ENCODE measurements around the gene CATSPERZ.

Gene CATSPERZ, protein sequence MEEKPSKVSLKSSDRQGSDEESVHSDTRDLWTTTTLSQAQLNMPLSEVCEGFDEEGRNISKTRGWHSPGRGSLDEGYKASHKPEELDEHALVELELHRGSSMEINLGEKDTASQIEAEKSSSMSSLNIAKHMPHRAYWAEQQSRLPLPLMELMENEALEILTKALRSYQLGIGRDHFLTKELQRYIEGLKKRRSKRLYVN

DNA sequence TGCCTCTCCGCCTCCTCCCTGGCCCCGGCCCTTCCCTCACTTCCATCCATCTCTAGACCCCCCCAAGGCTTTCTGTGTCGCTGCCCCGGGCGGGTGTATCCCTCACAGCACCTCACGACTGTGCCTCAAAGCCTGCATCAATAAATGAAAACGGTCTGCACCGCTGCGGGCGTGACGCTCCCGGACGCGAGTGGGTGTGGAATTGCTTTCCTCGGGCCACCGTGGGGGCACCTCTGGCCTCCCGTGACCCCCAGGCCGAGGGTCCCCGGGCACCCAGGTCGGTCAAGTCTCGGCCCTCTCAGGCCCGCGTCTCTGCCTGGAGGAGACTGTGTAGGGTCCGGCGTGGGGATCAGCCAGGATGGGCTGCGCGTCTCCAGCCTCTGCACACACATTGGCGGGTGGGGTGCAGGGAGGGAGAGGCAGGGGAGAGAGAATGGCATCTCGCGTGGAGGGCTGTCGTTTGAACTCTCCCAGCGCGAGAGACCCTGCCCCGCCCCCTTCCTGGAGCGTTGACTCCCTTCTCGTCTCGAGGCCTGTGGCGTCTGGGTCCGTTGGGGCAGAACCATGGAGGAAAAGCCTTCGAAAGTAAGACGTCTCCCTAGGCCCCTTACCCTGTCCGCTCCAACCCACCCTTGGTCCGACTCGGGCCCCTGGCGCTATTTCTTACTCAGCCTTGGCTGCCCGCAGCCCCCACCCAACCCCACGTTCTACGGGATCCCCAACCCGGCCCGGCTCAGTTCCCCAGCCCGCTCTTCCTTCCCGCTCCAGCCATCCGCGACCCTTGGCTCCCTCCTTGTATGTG is at the start of gene CATSPERZ:
CATSPERZ (plus strand) TSS at position 512 of the 802 bp plus-strand sequence; CDS start at position 565, 53 bp downstream.
- DNase-seq (ENCODE audit: low spot score), result no peak

- DNase-seq (ENCODE audit: low spot score), result no peak
These were observed 49.6 kb upstream of the CATSPERZ start for GRCh38 chr11:64250415-64251015.

DNA sequence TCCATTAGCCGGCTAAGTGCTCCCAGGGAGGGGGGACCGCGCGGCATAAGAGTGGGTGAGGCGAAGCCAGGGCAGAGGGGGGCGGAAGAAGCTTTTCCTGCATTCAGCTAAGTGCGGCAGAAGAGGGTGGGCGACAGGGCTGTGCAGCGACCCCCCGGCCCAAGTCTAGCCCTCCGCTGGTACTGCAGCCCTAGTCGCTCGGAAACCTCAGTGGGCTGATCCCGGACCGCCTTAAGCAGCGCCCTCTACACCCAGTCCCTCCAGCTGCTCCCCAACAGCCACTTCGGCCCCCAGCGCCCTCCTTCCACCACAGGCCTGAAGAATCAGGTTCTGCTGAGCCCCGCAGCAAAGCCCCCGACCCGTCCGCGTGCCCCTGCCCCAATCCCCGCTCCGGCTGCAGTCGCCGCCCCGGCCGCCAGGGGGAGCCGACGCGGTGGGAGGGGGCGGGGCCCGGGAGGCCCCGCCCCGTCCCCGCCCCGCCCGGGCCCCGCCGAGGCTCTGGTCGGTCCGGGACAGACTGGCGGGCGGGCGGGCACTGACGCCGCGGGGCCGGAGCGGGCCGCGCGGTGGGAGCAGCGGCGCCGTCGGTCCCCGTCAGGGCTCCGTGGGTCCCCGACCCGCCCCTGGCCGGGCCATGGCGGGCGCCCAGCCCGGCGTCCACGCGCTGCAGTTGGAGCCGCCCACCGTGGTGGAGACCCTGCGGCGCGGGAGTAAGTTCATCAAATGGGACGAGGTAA is 49.0 kb upstream of the CATSPERZ start, which contains the start of gene PLCB3:
PLCB3 (plus strand) TSS at position 515 of the 737 bp plus-strand sequence; CDS start at position 635, 120 bp downstream.
- peak; percentile 56 for DNase-seq (ENCODE audit: low spot score)

DNA sequence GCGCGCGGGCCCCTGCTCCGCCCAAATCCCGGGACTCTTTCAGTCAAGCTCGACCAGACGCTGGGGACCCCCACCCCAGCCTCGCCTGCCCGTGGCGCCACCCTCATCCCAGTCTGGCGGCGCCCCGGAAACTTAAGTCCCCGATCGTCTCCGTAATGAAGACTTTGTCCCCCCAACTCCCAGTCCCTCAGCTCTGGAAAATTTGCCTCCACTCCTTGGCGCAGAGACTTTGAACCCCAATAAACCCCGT is 48.5 kb upstream of the CATSPERZ start:
- no peak for DNase-seq (ENCODE audit: low spot score)

GRCh38 chr11:64252003-64252872 is 47.9 kb upstream of the CATSPERZ start:
- DNase-seq (ENCODE audit: low spot score), result peak; percentile 52

- no peak for DNase-seq (ENCODE audit: low spot score)
These were observed 47.1 kb upstream of the CATSPERZ start for GRCh38 chr11:64253043-64253442.

DNA sequence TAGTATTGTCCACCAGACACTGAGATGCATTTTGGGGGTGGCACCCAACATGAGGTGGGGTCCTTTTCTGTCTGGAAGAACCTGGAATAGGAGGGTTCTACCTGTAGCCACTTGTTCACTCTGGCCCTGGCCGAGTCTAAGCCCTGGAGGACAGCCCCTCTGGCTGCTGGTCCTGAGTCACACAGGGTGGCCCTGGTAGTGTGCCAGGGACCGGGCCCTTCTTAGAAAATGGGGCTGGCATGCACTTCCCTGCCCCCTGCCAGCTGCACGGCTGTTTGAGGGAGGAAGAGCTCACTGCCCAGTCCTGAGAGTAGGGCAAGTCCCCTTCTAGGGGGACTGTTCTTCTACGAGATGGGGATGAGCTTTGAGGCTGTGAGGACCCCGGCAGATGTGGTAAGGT is 46.7 kb upstream of the CATSPERZ start:
- DNase-seq (ENCODE audit: low spot score), result no peak

- no peak for DNase-seq (ENCODE audit: low spot score)
These were observed 45.8 kb upstream of the CATSPERZ start for GRCh38 chr11:64254326-64254725.

GRCh38 chr11:64255135-64256128 is 44.7 kb upstream of the CATSPERZ start:
- DNase-seq (ENCODE audit: low spot score), result no peak

DNA sequence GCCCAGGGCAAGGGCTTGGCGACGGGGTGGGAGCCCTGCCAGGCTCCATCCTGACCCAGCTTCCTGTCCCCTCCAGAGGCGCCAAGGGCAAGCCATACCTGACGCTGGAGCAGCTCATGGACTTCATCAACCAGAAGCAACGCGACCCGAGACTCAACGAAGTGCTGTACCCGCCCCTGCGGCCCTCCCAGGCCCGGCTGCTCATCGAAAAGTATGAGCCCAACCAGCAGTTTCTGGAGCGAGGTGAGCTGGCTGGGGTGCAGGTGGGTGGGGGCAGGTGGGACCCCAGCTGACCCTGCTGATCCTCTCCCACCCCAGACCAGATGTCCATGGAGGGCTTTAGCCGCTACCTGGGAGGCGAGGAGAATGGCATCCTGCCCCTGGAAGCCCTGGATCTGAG is 43.9 kb upstream of the CATSPERZ start:
- no peak for DNase-seq (ENCODE audit: low spot score)

DNA sequence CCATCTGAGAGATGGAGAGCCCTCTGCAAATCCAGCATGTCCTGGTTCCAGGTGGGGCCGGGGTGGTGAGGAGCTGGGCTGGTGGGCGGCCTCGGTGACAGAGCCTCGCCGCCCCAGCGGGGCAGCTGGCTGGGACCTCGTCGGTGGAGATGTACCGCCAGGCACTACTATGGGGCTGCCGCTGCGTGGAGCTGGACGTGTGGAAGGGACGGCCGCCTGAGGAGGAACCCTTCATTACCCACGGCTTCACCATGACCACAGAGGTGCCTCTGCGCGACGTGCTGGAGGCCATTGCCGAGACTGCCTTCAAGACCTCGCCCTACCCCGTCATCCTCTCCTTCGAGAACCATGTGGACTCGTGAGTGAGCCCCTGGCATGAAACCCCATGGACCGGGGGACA is 41.8 kb upstream of the CATSPERZ start:
- DNase-seq (ENCODE audit: low spot score), result no peak

DNA sequence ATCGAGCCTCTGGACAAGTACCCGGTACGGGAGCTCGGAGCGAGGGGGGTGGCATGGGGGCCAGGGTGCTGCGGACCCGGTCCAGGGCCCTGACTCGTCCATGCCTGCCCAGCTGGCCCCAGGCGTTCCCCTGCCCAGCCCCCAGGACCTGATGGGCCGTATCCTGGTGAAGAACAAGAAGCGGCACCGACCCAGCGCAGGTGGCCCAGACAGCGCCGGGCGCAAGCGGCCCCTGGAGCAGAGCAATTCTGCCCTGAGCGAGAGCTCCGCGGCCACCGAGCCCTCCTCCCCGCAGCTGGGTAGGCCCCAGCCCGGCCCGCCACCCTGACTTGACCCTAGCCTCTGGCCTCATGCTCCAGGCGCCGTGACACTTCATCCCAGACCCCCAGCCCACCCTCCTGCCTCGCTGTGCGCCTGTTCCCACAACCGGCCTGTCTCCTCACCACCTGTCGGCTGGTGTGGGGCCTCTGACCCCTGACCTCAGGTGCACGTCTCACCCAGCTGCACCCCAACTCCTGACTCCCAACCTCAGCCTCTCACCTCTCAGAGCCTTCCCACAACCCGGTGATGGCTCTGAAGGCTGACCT is 41.1 kb upstream of the CATSPERZ start:
- no peak for DNase-seq (ENCODE audit: low spot score)

DNA sequence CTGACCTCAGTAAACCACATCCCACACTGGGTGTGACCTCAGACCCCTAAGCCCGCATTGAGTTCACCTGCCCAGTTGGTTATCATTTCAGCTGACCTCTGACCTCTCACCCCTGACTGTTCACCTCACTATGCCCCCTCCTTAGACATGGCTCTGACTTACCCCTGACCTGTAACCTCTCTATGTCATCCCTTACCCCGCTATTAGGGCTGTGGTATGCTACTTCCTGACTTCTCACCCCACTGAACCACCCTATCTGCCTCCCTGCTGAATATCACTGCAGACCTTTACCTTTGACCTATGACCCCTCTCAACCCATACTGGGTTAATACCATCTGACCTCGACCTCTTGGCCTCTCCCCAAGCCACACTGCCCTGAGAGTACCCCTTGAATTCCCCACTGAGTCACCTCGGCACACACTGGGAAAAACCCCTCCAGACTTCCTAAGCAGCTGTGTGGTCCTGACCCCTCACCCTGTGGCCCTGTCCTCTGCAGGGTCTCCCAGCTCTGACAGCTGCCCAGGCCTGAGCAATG is 40.6 kb upstream of the CATSPERZ start:
- no peak for DNase-seq (ENCODE audit: low spot score)

DNA sequence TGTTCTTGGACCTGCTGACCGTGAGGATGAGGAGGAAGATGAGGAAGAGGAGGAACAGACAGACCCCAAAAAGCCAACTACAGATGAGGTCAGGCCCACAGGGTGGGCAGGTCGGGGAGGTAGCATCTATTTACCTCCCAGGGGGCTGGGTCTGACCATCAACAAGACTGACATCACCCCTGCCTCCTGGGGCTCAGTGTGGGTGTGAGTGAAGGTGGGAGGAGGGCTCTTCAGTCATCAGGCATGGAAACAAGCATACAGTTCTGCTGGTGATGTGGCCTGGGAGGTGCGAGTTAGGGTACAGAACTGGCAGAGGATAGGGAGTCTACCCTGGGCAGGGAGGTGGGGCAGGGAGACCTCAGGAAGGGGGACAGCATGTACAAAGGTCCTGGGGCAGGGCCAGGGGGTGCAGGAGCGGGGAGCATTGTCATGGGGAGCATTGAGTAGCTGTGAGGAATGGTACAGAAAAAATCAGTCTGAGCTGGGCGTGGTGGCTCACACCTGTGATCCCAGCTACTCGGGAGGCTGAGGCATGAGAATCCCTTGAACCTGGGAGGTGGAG is 39.9 kb upstream of the CATSPERZ start:
- no peak for DNase-seq (ENCODE audit: low spot score)

- no peak for DNase-seq (ENCODE audit: low spot score)
These were observed 38.5 kb upstream of the CATSPERZ start for GRCh38 chr11:64261556-64262080.

GRCh38 chr11:64262271-64263002 is 37.7 kb upstream of the CATSPERZ start:
- no peak for DNase-seq (ENCODE audit: low spot score)

DNA sequence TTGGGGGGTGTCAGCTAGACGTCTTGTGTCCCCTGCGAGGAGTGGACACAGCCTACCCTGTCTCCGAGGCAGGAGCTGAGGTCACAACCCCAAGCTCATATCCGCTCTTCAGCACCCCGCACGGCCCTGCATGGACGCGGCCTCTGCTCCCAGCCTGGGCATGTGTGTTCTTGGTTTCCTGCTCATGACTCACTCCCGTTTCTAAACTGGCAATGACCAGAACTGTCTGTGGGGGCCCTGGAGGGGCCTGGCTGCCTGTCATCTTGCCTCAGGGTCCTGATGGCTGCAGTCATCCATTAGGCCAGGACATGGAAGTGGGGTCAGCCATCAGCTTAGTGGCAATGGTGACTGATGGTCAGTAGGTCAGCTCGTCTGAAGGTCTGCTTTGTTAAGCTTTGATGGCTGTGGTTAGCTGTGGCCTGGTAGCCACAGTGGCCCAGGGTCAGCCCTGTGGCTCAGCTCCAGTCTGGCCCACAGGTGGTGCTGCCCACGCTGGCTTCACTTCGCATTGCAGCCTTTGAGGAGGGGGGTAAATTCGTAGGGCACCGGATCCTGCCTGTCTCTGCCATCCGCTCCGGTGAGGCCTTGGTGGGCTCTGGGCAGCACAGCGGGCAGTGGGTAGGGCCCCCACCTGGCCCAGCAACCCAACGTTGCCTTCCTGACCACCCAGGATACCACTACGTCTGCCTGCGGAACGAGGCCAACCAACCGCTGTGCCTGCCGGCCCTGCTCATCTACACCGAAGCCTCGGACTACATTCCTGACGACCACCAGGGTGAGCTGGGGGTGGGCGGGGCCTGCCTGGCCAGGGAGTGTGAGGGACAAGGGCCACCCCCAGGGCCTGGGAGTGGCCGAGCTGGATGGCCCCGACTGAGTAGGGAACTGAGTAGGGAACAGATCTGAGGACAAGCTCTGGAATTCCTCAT is 36.9 kb upstream of the CATSPERZ start:
- DNase-seq (ENCODE audit: low spot score), result no peak

Measured in LoVo (cell line).